Measurements from ENCODE around the gene OPTC.

OPTC gene

DNA sequence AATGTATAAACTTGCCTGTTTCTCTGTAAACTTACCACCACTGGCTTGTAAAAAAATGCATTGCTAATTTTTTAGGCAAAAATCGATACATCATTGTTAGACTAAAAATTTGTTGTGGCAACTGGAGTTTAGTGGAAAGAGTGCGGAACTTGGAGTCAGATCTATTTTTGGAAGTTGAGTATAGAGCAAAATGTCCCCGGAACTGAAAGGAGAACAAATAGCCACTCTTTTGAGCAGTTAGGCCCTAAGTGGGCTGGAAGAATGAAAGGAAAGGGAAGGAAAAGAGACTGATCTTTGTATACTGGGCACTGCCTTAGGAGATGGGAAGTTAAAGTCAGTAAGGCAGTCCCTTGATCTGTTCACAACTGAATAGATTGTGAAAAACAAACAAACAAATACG, 30.2 kb downstream of the OPTC start:
- Histone ChIP-seq H3K4me1 (ENCODE audit: control insufficient read depth, insufficient read depth, low read length) (no peaks in the 10 kb centered on the region; the same call in 1 of the 2 replicates), H3K4me3 (ENCODE audit: low read depth, low read length) (no peak overlapping the region), H3K36me3 (ENCODE audit: control insufficient read depth in 2 of 2, insufficient read depth in 1 of 2, low read length in 2 of 2) (no peaks in the 10 kb centered on the region), H3K27ac (ENCODE audit: extremely low read depth, low read depth, low read length) (no peak overlapping the region), H3K9me3 (ENCODE audit: control insufficient read depth, insufficient read depth, low read depth, low read length) (no peaks in the 10 kb centered on the region)
- ChIA-PET POLR2A (no interaction called here), CTCF (interaction anchor here (0.6 to 1.1 kb wide), 3 partner anchors 13 to 164 kb away, joined by 3 to 6 read pairs (median 3); no protein-coding TSS in a partner anchor)
- TF ChIP-seq ZNF2 (tag by site-specific recombination; IDR thresholded peaks at IDR 0.05) (no peak), ZNF560 (tag by site-specific recombination; IDR thresholded peaks at IDR 0.05; ENCODE audit: borderline replicate concordance) (no peak), ZBTB21 (tag by site-specific recombination; IDR thresholded peaks at IDR 0.05) (no peak), ZNF837 (tag by site-specific recombination; IDR thresholded peaks at IDR 0.05) (no peak), ZNF211 (tag by site-specific recombination; IDR thresholded peaks at IDR 0.05; ENCODE audit: low read depth) (no peak), ZNF350 (tag by site-specific recombination; IDR thresholded peaks at IDR 0.05) (no peak), YY2 (tag by site-specific recombination; IDR thresholded peaks at IDR 0.05) (no peak), REPIN1 (tag by site-specific recombination; IDR thresholded peaks at IDR 0.05; ENCODE audit: low read depth) (no peak), KLF10 (tag by site-specific recombination; IDR thresholded peaks at IDR 0.05) (no peak), KLF1 (tag by site-specific recombination; IDR thresholded peaks at IDR 0.05) (no peak), ZNF629 (tag by site-specific recombination; IDR thresholded peaks at IDR 0.05) (no peak)
- TF ChIP-seq, protein P1, sequence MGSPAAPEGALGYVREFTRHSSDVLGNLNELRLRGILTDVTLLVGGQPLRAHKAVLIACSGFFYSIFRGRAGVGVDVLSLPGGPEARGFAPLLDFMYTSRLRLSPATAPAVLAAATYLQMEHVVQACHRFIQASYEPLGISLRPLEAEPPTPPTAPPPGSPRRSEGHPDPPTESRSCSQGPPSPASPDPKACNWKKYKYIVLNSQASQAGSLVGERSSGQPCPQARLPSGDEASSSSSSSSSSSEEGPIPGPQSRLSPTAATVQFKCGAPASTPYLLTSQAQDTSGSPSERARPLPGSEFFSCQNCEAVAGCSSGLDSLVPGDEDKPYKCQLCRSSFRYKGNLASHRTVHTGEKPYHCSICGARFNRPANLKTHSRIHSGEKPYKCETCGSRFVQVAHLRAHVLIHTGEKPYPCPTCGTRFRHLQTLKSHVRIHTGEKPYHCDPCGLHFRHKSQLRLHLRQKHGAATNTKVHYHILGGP (tag by site-specific recombination; IDR thresholded peaks at IDR 0.05), result no peak
- TF ChIP-seq, protein P2, sequence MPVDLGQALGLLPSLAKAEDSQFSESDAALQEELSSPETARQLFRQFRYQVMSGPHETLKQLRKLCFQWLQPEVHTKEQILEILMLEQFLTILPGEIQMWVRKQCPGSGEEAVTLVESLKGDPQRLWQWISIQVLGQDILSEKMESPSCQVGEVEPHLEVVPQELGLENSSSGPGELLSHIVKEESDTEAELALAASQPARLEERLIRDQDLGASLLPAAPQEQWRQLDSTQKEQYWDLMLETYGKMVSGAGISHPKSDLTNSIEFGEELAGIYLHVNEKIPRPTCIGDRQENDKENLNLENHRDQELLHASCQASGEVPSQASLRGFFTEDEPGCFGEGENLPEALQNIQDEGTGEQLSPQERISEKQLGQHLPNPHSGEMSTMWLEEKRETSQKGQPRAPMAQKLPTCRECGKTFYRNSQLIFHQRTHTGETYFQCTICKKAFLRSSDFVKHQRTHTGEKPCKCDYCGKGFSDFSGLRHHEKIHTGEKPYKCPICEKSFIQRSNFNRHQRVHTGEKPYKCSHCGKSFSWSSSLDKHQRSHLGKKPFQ (tag by site-specific recombination; IDR thresholded peaks at IDR 0.05), result no peak
- TF ChIP-seq, protein P3, sequence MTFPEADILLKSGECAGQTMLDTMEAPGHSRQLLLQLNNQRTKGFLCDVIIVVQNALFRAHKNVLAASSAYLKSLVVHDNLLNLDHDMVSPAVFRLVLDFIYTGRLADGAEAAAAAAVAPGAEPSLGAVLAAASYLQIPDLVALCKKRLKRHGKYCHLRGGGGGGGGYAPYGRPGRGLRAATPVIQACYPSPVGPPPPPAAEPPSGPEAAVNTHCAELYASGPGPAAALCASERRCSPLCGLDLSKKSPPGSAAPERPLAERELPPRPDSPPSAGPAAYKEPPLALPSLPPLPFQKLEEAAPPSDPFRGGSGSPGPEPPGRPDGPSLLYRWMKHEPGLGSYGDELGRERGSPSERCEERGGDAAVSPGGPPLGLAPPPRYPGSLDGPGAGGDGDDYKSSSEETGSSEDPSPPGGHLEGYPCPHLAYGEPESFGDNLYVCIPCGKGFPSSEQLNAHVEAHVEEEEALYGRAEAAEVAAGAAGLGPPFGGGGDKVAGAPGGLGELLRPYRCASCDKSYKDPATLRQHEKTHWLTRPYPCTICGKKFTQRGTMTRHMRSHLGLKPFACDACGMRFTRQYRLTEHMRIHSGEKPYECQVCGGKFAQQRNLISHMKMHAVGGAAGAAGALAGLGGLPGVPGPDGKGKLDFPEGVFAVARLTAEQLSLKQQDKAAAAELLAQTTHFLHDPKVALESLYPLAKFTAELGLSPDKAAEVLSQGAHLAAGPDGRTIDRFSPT (tag by site-specific recombination; IDR thresholded peaks at IDR 0.05), result no peak
- TF ChIP-seq, protein P4, sequence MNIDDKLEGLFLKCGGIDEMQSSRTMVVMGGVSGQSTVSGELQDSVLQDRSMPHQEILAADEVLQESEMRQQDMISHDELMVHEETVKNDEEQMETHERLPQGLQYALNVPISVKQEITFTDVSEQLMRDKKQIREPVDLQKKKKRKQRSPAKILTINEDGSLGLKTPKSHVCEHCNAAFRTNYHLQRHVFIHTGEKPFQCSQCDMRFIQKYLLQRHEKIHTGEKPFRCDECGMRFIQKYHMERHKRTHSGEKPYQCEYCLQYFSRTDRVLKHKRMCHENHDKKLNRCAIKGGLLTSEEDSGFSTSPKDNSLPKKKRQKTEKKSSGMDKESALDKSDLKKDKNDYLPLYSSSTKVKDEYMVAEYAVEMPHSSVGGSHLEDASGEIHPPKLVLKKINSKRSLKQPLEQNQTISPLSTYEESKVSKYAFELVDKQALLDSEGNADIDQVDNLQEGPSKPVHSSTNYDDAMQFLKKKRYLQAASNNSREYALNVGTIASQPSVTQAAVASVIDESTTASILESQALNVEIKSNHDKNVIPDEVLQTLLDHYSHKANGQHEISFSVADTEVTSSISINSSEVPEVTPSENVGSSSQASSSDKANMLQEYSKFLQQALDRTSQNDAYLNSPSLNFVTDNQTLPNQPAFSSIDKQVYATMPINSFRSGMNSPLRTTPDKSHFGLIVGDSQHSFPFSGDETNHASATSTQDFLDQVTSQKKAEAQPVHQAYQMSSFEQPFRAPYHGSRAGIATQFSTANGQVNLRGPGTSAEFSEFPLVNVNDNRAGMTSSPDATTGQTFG (tag by site-specific recombination; IDR thresholded peaks at IDR 0.05; ENCODE audit: borderline replicate concordance), result no peak

- Histone ChIP-seq H3K4me1 (ENCODE audit: control insufficient read depth, insufficient read depth, low read length) (no peaks in the 10 kb centered on the region; the same call in 1 of the 2 replicates), H3K4me3 (ENCODE audit: low read depth, low read length) (no peak overlapping the region), H3K9me3 (ENCODE audit: control insufficient read depth, insufficient read depth, low read depth, low read length) (no peaks in the 10 kb centered on the region), H3K27ac (ENCODE audit: extremely low read depth, low read depth, low read length) (no peak overlapping the region), H3K36me3 (ENCODE audit: control insufficient read depth in 2 of 2, insufficient read depth in 1 of 2, low read length in 2 of 2) (no peaks in the 10 kb centered on the region)
- ChIA-PET POLR2A (interaction anchor here (0.5 kb wide), 1 partner anchor 59 kb away, joined by 3 read pairs; no protein-coding TSS in a partner anchor), CTCF (interaction anchor here (0.6 to 1.1 kb wide), 3 partner anchors 12 to 164 kb away, joined by 3 to 6 read pairs (median 4); no protein-coding TSS in a partner anchor)
- TF ChIP-seq, protein P5, sequence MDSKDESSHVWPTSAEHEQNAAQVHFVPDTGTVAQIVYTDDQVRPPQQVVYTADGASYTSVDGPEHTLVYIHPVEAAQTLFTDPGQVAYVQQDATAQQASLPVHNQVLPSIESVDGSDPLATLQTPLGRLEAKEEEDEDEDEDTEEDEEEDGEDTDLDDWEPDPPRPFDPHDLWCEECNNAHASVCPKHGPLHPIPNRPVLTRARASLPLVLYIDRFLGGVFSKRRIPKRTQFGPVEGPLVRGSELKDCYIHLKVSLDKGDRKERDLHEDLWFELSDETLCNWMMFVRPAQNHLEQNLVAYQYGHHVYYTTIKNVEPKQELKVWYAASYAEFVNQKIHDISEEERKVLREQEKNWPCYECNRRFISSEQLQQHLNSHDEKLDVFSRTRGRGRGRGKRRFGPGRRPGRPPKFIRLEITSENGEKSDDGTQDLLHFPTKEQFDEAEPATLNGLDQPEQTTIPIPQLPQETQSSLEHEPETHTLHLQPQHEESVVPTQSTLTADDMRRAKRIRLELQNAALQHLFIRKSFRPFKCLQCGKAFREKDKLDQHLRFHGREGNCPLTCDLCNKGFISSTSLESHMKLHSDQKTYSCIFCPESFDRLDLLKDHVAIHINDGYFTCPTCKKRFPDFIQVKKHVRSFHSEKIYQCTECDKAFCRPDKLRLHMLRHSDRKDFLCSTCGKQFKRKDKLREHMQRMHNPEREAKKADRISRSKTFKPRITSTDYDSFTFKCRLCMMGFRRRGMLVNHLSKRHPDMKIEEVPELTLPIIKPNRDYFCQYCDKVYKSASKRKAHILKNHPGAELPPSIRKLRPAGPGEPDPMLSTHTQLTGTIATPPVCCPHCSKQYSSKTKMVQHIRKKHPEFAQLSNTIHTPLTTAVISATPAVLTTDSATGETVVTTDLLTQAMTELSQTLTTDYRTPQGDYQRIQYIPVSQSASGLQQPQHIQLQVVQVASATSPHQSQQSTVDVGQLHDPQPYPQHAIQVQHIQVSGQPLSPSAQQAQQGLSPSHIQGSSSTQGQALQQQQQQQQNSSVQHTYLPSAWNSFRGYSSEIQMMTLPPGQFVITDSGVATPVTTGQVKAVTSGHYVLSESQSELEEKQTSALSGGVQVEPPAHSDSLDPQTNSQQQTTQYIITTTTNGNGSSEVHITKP (tag by site-specific recombination; IDR thresholded peaks at IDR 0.05), result 0 out of 2 replicates have a peak, but pooled peaks have one; percentile 19
- TF ChIP-seq ZNF518A (tag by site-specific recombination; conservative IDR thresholded peaks at IDR 0.05; ENCODE audit: low read depth), result no peak
- TF ChIP-seq EGR2 (tag by site-specific recombination; IDR thresholded peaks at IDR 0.05; ENCODE audit: low read depth), result 0 out of 2 replicates have a peak, but pooled peaks have one; percentile 27
These were observed 30.9 kb downstream of the OPTC start for GRCh38 chr1:203524824-203525223.
